Suprapubic skin (tissue), 3 donors: ENCODE results near the gene KLC4.

Experiments used
- CTCF ChIP-seq, 2 donors: fragments of 200-600 bp in 1 of 2; fragments of 450-650 bp in 1 of 2; sonication (generic) in 1 of 2; IDR thresholded peaks; one replicate each; pipeline ENCODE4 v1.5.1; 2016 to 2019; ENCODE audit warnings: antibody characterized with exemption in 2 of 2, mild to moderate bottlenecking in 1 of 2, moderate library complexity in 1 of 2
- POLR2AphosphoS5 ChIP-seq, 3 donors: sonication (generic); formaldehyde crosslinking; IDR thresholded peaks; one replicate each; pipeline ENCODE4 v1.6.1; 2017; ENCODE audit warnings: antibody characterized with exemption in 3 of 3

DNA sequence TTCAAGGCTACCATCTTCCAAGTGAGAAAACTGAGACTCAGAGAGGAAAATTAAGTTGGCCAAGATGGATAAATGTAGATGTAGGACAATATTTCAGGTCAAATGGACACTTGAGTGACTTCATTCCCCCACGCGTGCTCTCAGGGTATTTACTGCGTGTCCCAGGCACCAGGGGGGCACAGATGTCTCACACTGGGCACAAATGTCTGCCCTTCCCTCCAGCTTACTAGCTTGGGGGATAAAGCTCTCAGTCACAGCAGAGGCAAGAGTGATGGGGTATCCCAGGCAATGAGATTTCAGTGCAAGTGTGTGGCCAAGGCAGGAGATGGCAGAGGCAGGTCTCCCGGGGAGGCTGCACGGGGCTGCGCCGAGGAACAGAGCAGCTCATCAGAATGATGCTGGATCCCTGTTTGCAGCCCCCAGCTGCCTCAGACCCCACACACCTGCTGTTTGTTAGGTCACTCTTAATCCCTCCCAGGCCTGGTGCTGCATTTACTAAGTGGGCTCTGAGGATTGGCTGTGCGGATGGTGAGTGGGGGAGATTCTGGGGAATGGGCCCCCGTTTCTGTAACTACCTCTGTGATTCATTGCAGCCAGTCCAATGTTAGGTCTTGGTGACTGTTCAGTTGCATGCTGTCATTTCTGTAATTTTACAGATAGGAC lies 60.8 kb downstream of the KLC4 start:
- TF ChIP-seq CTCF (IDR thresholded peaks at IDR 0.05), result no peak
- TF ChIP-seq POLR2AphosphoS5 (IDR thresholded peaks at IDR 0.05), result no peak
